Breast epithelium (tissue), 3 donors: ENCODE results near the gene BRINP1.

Experiments used
- CTCF ChIP-seq, 3 donors: fragments of 450-650 bp; IDR thresholded peaks; one replicate each; pipeline ENCODE4 v1.5.1; 2016 to 2017; ENCODE audit warnings: antibody characterized with exemption in 3 of 3, mild to moderate bottlenecking in 3 of 3, moderate library complexity in 3 of 3
- POLR2A ChIP-seq: fragments of 450-650 bp; IDR thresholded peaks from one replicate; pipeline ENCODE4 v1.6.1; 2016; ENCODE audit warnings: antibody characterized with exemption, mild to moderate bottlenecking, moderate library complexity

DNA sequence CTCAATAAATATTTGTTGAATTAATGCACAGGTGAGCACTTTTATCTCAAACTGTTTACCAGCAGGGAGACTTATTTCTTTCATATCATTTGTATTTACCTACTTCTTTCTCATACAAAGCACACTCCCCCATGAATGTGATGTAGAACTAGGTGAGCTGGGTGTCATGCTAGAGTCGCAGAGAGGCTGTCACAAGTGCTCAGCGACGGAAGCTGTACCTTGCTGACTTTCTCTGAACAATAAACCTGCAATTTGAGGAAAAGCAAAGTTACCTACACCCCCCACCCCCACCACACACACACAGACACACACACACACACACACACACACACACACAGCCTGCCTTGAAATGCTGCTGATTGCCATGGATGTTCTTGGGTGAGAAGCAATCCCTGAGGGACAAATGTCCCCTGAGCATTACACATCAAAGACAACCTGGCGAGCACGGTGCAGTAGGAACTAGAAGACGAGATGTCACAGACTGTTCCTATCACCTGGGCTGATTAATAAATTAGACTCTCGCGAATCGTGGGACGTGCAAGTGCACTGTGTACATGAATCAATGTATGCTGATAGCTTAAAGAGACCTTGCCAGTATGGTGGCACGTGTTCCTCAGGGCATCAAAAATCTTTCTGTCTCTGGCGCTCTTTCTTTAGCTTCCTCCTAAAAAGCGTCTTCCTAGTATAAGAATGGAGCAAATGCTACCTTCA lies 66.1 kb downstream of the BRINP1 start:
- no peak for TF ChIP-seq POLR2A
- TF ChIP-seq CTCF (IDR thresholded peaks at IDR 0.05): no peak
